ENCODE data around the gene PIK3AP1.

DNA sequence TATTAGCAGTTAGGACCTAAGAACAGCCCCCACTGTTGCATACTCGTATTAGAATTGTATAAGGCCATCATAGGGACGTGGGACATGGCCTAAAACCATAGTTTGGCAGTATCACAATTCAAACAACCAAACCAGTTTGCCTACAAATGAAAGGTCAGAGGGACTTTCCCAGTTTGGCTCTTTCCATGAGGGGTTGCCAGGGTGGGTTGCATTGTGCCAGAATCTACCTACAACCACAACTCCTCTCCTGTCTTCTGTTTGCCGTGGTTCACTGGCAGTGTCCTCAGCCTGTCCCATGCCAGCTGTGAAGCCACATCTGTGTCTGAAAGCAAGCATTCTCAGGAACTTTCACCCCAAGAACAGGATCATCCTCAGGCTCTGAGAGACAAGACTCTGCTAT lies 44.5 kb downstream of the PIK3AP1 start:
- TF ChIP-seq, protein P1, sequence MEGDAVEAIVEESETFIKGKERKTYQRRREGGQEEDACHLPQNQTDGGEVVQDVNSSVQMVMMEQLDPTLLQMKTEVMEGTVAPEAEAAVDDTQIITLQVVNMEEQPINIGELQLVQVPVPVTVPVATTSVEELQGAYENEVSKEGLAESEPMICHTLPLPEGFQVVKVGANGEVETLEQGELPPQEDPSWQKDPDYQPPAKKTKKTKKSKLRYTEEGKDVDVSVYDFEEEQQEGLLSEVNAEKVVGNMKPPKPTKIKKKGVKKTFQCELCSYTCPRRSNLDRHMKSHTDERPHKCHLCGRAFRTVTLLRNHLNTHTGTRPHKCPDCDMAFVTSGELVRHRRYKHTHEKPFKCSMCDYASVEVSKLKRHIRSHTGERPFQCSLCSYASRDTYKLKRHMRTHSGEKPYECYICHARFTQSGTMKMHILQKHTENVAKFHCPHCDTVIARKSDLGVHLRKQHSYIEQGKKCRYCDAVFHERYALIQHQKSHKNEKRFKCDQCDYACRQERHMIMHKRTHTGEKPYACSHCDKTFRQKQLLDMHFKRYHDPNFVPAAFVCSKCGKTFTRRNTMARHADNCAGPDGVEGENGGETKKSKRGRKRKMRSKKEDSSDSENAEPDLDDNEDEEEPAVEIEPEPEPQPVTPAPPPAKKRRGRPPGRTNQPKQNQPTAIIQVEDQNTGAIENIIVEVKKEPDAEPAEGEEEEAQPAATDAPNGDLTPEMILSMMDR (IDR thresholded peaks at IDR 0.05) = no peak
- TF ChIP-seq POLR2AphosphoS5 (IDR thresholded peaks at IDR 0.05; ENCODE audit: insufficient read depth in 1 of 2, low read depth in 1 of 2) (no peak), POLR2A (IDR thresholded peaks at IDR 0.05) (no peak)
